HuH-7.5 (cell line): Measurements from ENCODE around the gene TRPV2.

ENCODE experiments used
- DNase-seq: peaks from one replicate; pipeline ENCODE4 v3.0.0; 2011; ENCODE audit warnings: low spot score

Gene TRPV2

DNA sequence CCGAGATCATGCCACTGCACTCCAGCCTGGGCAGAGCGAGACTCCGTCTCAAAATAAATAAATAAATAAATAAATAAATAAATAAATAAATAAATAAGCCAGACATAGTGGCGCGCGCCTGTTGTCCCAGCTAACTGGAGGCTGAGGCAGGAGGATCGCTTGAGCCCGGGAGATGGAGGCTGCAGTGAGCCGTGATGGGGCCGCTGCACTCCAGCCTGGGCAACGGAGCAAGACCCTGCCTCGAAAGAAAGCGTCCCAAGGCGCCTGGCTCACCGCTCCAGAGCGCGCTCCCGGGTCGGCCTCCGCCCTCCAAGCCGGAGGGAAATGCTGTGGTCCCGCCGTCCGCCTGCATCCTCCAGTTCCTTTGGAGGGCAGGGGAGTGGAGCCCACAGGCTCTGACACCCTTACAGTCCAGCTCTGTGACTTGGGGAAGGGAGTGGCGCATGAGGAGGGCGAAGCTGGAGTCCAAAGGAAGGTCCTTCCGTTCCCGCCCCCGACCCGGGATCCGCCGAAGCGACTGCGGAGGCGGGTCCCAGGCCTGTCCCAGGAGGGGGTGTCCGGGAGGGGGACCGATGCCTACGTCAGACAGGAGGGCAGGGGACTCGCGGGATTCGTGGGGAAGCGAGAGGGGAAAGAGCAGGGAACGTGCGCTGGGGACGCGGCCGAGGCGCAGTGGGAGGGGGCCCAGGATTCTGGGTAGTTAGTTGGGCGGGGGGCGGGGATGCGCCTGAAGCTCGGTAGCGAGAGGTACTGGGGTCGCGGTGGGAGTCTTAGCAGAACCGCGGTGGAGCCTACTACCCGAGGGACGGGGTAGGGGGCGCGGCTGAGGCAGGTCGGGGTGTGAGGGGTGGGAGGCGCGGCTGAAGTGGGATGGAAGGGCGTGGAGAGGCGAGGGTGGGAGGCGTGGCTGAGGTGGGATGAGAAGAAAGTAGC, 8.4 kb upstream of the TRPV2 start:
- DNase-seq = peak; percentile 27

DNA sequence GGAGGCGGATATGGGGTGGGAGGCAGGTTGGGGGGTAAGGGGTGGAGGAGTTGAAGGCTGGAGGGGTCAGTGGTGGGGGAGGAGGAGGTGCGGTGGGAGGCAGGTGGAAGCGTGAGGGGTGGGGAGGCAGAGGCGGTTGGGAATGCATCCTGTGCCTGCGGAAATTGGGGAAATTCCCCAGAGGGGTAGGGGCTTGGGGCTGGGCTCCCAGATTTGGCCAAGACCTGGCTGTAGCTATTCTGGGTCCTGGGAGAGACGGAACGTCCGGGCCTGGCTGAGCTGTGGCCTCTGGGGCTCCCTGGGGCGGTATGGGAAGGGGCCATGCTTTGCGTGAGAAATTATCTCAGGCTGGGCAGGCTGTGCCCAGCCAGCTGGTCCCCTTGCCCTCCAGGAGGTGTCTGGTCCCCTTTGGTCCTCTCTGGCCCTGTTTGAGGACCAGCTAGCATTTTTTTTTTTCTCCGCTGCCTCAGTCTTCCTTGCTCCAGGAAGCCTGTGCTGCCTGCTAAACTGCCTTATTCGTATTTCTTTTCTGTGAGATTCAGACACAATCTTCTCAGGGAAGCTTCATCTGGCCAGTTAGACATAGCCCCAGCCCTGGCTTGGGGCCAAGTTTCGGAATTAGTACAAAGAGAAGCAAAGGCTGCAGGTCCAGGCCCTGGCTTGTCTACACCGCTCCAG, 7.3 kb upstream of the TRPV2 start:
- DNase-seq = no peak

DNA sequence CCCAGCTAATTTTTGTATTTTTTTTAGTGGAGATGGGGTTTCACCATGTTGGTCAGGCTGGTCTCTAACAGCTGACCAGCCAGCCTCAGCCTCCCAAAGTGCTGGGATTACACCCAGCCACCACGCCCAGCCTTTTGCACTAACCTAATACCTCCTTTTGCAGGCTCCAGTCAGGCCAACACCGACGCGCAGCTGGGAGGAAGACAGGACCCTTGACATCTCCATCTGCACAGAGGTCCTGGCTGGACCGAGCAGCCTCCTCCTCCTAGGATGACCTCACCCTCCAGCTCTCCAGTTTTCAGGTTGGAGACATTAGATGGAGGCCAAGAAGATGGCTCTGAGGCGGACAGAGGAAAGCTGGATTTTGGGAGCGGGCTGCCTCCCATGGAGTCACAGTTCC, 2.0 kb downstream of the TRPV2 start:
- no peak for DNase-seq

DNA sequence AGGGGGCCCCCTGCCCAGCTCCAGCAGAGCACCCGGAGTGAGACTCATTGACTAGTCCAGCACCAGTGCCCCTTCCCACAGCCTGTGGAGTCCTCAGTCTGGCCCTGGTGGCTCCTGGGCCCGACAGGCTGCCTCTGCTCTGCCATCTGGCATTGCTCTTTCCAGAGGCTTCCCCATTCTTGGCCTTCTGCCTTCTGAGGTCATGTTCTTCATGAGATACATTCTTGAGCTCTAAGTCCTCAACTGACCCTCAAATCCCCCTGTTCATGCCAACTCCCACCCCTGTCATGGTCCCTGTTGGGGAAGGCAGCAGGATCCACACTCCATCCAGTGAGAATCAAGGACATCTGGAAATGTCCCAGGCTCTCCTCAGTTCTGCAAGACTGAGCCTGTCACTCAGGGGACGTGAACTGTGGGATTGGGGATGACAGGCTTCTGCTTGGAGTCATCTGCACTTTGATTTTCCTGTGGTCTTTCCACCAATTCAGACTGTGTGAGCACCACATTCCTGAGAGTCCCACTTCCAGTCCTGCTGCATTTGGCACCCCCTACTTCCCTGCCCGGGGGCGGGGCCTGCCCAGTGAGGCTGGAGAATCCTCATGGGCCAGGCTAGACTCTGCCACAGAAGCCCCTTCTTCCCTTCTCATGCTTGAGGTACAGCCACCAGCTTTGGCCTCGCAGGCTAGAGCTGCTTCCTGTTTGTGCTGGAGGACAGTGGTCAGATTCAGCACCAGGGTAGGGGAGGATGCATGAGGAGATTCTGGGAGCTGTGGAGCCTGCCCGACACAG, 2.7 kb downstream of the TRPV2 start:
- no peak for DNase-seq

DNA sequence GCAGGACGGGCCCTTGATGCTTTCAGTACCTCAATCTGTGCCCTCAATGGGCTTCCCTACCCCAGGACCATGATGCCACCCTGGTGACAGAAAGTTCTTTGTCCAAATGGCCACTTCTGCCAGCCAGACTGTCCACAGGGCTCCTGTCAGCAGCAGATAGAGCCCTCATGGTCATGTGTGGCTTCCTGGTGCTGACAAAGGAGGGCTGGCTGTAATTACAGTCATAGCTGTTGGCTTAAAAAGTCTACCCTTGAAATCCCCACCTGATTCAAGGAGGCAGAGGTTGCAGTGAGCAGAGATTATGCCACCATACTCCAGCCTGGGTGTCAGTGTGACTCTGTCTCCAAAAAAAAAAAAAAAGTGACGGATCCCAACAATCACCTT, 3.3 kb downstream of the TRPV2 start:
- no peak for DNase-seq

DNA sequence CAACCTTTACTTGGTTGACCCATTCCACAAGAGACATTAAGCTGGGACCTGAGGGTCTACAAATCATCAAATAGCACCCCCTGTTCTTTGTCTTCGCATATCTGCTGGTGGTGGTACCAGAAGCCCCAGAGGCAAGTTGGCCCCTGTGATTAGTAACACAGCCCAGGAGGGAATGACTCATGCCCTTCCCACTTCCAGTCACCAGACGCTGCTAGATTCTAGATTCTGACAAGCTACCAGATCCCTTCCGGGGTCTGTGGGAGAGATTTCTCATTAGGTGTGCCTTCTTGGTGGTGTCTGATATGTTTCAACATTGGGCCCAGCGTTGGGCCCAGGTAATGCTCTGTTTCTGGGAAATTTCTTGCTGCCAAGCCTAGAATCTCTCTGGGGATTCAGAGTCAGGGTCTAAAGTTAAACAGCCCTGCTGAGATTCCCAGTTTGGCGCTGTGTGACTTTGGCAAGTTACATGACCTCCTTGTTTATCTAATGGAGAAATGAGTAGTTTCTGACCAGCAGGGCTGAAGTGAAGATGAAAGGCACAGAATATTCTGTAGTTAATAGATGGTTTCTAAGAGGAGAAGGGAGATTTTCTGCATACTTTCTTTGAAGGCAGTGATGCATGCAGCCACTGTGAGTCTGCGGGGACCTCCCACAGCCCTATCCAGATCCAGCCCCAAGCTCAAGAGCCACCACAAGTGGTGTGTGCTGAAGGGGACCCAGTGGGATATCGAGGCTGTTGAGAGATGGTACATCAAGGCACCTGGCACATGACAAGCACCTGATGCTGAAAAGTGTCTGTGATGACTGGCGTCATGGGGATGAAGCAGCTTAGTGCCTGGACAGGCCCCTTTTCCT, 3.9 kb downstream of the TRPV2 start:
- DNase-seq = no peak

DNA sequence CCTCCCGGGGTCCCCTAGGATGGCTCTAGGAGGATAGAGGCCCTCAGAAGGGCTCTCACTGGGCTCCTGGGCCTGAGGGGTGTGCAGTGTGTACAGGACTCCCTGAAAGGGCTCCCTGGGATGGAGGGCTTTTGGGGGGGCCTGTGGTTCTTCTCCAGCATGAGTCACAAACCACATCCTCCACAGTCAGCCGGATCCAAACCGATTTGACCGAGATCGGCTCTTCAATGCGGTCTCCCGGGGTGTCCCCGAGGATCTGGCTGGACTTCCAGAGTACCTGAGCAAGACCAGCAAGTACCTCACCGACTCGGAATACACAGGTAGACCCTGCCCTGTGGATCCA, 4.5 kb downstream of the TRPV2 start:
- DNase-seq = no peak

DNA sequence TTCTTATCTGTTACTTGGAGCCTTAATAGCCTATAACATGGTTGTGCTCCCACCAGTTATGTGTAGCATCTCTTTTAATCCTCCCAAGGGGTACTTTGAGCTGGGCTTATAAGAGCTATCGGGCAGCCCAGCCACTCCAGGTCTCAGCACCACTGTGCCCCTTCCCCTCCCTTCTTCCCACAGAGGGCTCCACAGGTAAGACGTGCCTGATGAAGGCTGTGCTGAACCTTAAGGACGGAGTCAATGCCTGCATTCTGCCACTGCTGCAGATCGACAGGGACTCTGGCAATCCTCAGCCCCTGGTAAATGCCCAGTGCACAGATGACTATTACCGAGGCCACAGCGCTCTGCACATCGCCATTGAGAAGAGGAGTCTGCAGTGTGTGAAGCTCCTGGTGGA, 7.0 kb downstream of the TRPV2 start:
- DNase-seq = no peak

DNA sequence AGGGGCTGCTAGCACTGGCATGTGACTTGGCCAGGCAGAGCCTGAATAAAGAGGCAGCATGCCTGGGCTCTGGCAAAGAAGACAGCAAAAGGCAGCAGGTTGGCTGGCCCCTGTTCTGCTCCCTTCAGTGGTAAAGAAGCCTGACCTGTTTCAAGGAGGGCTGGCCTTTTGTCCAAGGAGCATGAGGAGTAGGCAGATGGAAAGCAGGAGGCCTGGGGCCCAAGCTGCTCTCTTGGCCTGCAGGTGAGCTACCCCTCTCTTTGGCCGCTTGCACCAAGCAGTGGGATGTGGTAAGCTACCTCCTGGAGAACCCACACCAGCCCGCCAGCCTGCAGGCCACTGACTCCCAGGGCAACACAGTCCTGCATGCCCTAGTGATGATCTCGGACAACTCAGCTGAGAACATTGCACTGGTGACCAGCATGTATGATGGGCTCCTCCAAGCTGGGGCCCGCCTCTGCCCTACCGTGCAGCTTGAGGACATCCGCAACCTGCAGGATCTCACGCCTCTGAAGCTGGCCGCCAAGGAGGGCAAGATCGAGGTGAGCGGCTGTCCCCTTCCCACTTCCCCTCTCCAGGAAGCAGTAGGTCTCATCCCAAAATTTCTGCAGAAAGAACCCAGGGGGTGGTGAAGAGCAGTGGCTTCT, 8.0 kb downstream of the TRPV2 start:
- DNase-seq = no peak

DNA sequence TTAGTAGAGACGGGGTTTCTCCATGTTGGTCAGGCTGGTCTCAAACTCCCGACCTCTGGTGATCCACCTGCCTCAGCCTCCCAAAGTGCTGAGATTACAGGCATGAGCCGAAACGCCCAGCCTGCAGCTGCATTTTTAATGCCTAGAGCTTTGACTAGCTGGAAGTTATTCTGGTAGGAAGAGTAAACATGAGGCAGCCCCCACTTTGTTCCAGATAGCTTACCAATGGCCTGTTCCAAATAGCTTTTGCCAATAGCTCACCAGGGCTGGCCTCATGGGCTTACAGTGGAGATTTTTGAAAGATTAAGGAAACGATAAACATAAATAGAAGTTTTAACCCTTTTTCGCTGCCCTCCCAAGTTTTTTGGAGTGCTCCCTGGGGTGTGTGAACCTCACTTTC, 9.8 kb downstream of the TRPV2 start:
- DNase-seq = no peak

DNA sequence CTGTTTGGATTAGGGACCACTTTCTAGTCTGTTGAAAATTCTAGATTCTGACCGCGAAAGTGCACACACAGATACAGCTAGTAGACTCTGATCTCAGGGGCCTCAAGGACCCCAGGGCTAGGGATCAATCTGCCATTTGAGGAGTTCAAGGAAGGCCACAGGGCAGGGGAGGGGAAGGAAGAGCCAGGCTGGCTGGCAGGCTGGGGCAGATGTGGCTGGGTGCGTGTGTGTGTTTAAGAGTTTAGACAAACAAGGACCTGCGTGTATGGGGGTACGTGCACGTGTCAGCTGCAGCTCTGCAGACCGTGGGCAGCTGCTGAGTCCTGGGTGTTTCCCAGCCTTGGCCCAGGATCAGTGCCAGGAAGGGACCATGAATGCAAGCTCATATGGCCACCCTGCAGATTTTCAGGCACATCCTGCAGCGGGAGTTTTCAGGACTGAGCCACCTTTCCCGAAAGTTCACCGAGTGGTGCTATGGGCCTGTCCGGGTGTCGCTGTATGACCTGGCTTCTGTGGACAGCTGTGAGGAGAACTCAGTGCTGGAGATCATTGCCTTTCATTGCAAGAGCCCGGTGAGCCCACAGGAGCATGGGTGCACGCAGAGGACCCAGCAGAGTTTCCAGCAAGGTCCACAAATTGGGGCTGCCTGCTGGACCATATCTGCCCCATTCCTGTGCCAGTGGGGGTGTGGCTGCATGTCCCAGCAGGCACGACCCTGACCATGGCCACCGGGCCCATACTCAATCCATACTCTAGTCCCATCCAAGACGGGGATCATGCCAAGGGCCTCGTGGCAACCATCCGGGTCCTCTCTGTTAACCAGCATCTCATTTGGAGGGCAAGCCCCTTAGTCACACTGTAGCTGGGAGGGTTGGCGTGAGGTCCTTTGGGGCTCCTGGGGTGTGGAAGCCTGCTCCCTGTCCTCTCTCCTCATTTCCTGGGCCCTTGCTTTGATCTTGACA, 10.6 kb downstream of the TRPV2 start:
- no peak for DNase-seq

DNA sequence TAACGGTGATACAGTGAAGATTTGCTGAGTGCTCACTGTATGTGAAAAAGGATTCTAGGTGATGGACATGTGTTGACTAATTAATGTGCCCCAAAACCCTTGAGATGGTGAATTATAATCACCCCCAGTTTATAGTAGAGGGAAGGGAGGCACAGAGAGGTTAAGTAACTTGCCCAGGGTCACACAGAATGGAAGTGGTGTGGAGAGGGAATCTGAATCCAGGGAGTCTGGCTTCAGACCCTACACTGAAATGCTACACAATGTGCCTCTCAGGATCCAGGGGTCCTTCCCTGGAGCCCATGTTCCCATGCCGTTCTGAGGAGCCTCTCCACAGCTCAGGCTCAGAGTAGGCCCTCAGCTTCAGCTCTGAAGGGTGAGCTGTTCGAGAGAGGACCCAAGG, 11.6 kb downstream of the TRPV2 start:
- no peak for DNase-seq

DNA sequence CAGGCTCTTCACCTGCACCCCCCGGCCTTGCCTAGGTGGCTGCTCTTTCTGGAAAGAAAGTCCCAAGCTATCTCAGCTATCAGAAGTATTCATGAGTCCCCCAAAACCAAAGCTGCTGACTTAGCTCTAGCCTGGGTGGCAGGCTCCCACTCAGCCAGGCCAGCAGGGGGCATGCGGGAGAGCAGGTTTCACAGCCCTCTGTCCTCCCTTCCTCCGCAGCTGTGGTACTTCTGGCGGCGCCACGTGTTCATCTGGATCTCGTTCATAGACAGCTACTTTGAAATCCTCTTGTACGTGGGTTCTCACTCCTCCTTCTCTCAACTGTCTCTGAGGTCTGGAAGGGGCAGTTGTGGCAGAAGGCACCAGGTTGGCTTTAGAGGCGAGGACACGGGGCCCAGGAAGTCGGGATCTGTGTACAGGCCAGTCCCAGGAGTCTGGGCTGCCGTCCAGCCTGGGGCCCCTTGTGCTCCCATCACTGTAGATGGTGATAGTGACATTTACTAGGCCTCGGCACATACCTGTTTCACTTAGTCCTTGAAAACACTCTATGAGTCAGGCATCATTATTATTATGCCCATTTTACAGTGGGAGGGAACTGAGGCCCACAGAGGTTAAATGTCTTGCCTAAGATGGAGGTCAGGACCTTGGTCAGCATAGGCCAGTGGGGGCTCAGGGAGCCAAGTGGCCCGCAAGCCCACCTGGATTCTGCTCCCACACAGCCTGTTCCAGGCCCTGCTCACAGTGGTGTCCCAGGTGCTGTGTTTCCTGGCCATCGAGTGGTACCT, 12.9 kb downstream of the TRPV2 start:
- DNase-seq = no peak

DNA sequence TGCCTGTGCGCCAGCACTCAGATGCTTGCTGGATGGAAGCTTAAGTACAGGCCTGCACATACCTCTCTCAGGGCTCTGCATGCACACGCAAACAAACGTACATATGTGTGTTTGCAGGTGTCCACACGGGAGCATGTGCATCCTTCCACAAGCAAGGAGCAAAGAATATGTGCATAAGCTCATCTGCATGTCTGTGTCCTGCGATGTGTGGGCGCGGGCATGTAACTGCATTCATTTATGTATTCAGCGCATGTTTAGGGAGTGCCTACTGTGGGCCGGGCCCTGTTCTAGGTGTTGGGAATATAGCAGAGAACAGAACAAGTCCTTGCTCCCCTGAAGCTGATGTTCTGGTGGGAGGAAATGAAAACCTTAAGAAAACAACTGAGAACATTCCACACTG, 13.7 kb downstream of the TRPV2 start:
- DNase-seq = no peak

DNA sequence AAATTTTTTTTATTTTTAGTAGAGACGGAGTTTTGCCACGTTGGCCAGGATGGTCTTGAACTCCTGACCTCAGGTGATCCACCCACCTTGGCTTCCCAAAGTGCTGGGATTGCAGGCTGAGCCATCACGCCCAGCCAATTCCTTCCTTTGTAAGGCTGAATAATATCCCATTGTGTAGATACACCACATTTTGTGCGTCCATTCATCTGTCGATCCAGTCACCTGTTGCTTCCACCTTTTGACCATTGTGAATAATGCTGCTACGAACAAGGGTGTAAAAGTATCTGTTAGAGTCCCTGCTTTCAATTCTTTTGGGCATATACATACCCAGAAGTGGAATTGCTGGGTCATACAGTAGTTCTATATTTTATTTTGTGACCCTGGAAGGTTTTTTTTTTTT, 15.3 kb downstream of the TRPV2 start:
- DNase-seq = no peak

DNA sequence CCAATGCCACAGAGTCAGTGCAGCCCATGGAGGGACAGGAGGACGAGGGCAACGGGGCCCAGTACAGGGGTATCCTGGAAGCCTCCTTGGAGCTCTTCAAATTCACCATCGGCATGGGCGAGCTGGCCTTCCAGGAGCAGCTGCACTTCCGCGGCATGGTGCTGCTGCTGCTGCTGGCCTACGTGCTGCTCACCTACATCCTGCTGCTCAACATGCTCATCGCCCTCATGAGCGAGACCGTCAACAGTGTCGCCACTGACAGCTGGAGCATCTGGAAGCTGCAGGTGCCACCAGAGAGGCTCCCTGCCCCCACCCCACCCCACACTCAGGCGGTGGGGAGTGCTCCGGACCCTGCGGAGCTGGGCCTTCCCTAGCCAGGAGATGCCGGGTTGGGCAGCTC, 16.6 kb downstream of the TRPV2 start:
- DNase-seq = no peak

DNA sequence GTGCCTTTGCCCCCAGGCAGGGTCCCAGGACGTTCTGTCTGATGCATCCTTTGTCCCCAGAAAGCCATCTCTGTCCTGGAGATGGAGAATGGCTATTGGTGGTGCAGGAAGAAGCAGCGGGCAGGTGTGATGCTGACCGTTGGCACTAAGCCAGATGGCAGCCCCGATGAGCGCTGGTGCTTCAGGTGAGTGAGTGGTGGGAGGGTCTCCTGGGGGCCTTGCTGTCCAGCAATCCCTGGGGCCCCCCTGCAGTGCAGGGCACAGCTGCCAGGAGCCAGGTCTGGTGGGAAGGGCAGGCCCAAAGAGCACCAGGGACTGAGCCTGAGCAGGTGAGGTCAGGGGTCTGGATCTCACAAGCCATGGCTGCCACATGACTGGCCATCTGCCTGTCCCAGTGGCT, 18.1 kb downstream of the TRPV2 start:
- DNase-seq = no peak

DNA sequence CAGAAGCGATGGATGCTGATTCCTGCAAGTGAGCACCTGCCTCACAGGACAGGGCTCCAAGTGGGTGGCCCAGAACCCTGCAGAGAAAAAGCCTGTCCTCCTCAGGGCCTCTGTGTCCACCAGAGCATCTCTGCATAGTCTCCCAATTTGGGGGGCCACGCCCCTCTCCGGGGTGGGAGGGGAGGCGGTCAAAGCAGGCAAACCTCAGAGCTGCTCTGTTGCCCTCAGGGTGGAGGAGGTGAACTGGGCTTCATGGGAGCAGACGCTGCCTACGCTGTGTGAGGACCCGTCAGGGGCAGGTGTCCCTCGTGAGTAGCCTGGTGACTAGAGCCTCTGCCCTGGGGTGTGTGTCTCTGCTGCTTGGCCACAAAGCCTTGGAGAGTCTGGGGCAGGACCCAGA, 19.3 kb downstream of the TRPV2 start:
- DNase-seq = no peak
